Neural cell (in vitro differentiated cells): ENCODE measurements around the gene GNG13. TPM values are rescaled to one million over a fixed set of nuclear protein-coding genes. Genes with fewer than 3 reads are reported as not detected.

Source experiments
- H2AFZ ChIP-seq: fragments of 200-600, 300-800 bp; sonication (generic), shearing (Covaris generic); 2 replicates; pipeline ENCODE4 v1.6.0; 2014; ENCODE audit warnings: low read depth, mild to moderate bottlenecking, antibody characterized with exemption, low read length, moderate library complexity
- H3F3A ChIP-seq: fragments of 200-600 bp; shearing (Covaris generic); 2 replicates; pipeline ENCODE4 v1.6.1; 2016; ENCODE audit warnings: mild to moderate bottlenecking, moderate library complexity, mixed read lengths, antibody characterized with exemption, low read length; ENCODE audit not compliant: insufficient read depth, poor library complexity, severe bottlenecking
- H3K27ac ChIP-seq: fragments of 200-600, 300-800 bp; sonication (generic), shearing (Covaris generic); 2 replicates; pipeline ENCODE4 v1.5.1; 2014; ENCODE audit warnings: mild to moderate bottlenecking, low read length, moderate library complexity
- H3K27me3 ChIP-seq: fragments of 300-800, 200-600 bp; sonication (generic), shearing (Covaris generic); 2 replicates; pipeline ENCODE4 v1.6.0; 2014; ENCODE audit warnings: mild to moderate bottlenecking, low read depth, low read length, moderate library complexity; ENCODE audit not compliant: insufficient read depth
- H3K36me3 ChIP-seq: fragments of 300-800, 200-600 bp; sonication (generic), shearing (Covaris generic); 2 replicates; pipeline ENCODE4 v1.5.1; 2014; ENCODE audit warnings: mild to moderate bottlenecking, antibody characterized with exemption, low read length, moderate library complexity; ENCODE audit not compliant: insufficient read depth
- H3K4me2 ChIP-seq: fragments of 300-800, 200-600 bp; sonication (generic), shearing (Covaris generic); 2 replicates; pipeline ENCODE4 v1.6.0; 2014; ENCODE audit warnings: mild to moderate bottlenecking, low read length
- H3K4me3 ChIP-seq: fragments of 300-800, 200-600 bp; sonication (generic), shearing (Covaris generic); 2 replicates; pipeline ENCODE4 v1.5.1; 2014; ENCODE audit warnings: mild to moderate bottlenecking, low read length, moderate library complexity
- H3K79me2 ChIP-seq: fragments of 200-600 bp; shearing (Covaris generic); replicated peaks from 2 replicates; pipeline ENCODE4 v1.6.0; 2014; ENCODE audit warnings: mild to moderate bottlenecking, low read length, moderate library complexity; ENCODE audit not compliant: insufficient read depth
- H3K9ac ChIP-seq: fragments of 300-800, 200-600 bp; sonication (generic), shearing (Covaris generic); 2 replicates; pipeline ENCODE4 v1.6.1; 2016; ENCODE audit warnings: mild to moderate bottlenecking, low read length, mixed read lengths
- H3K9me2 ChIP-seq: fragments of 200-600 bp; shearing (Covaris generic); 2 replicates; pipeline ENCODE4 v1.6.1; 2016; ENCODE audit warnings: mild to moderate bottlenecking, low read length, mixed read lengths; ENCODE audit not compliant: insufficient read depth
- H3K9me3 ChIP-seq: fragments of 200-600, 300-800 bp; sonication (generic), shearing (Covaris generic); 2 replicates; pipeline ENCODE4 v1.6.1; 2016; ENCODE audit warnings: mild to moderate bottlenecking, mixed run types, low read length, moderate library complexity, mixed read lengths
- H4K20me1 ChIP-seq: fragments of 200-600 bp; shearing (Covaris generic); 2 replicates; pipeline ENCODE4 v1.6.1; 2016; ENCODE audit warnings: mild to moderate bottlenecking, mixed run types; ENCODE audit not compliant: insufficient read depth
- CTCF ChIP-seq: fragments of 450-650 bp; IDR thresholded peaks from 2 replicates; pipeline ENCODE4 v1.5.1; 2014; ENCODE audit warnings: antibody characterized with exemption, mild to moderate bottlenecking, moderate library complexity; ENCODE audit not compliant: poor library complexity, severe bottlenecking
- EP300 ChIP-seq: fragments of 450-650 bp; conservative IDR thresholded peaks from 2 replicates; pipeline ENCODE4 v1.6.1; 2014; ENCODE audit warnings: antibody characterized with exemption, mild to moderate bottlenecking, moderate library complexity; ENCODE audit not compliant: poor library complexity, severe bottlenecking
- EZH2 ChIP-seq: fragments of 200-600, 300-800 bp; shearing (Covaris generic), sonication (generic); IDR thresholded peaks from 2 replicates; pipeline ENCODE4 v1.6.1; 2014; ENCODE audit warnings: antibody characterized with exemption, low read length, borderline replicate concordance, mild to moderate bottlenecking; ENCODE audit not compliant: insufficient read depth, poor library complexity, severe bottlenecking
- MXI1 ChIP-seq: fragments of 450-650 bp; conservative IDR thresholded peaks from 2 replicates; pipeline ENCODE4 v1.6.1; 2014; ENCODE audit warnings: antibody characterized with exemption, mild to moderate bottlenecking; ENCODE audit not compliant: poor library complexity, severe bottlenecking
- POLR2AphosphoS5 ChIP-seq: IDR thresholded peaks from 2 replicates; pipeline ENCODE4 v1.6.1; 2012
- RAD21 ChIP-seq: fragments of 450-650 bp; conservative IDR thresholded peaks from 2 replicates; pipeline ENCODE4 v1.6.1; 2014; ENCODE audit warnings: antibody characterized with exemption, mild to moderate bottlenecking, moderate library complexity
- REST ChIP-seq: IDR thresholded peaks from 2 replicates; pipeline ENCODE4 v1.6.1; 2012; ENCODE audit warnings: borderline replicate concordance
- SMC3 ChIP-seq: fragments of 450-650 bp; conservative IDR thresholded peaks from 2 replicates; pipeline ENCODE4 v1.6.1; 2014; ENCODE audit warnings: antibody characterized with exemption, mild to moderate bottlenecking, moderate library complexity; ENCODE audit not compliant: poor library complexity
- TAF1 ChIP-seq: IDR thresholded peaks from 2 replicates; pipeline ENCODE4 v1.6.1; 2012; ENCODE audit warnings: low read depth
- polyA plus RNA-seq: library from polyadenylated mRNA; depleted of rRNA; stranded (reverse); fragments of >200 nt; gene quantifications from 2 replicates; pipeline ENCODE4 v1.2.3, GENCODE V29; 2014

The GNG13 gene
- polyA plus RNA-seq, 1 donor from 2014 or later: not detected

- Histone ChIP-seq H3K4me2 (no peak overlapping the region), H3K9me3 (no peaks in the 10 kb centered on the region), H3K9me2 (no peaks in the 10 kb centered on the region), H3K9ac (no peak overlapping the region), H3K4me3 (no peak overlapping the region), H3F3A (no peaks in the 10 kb centered on the region), H2AFZ (no peak overlapping the region), H3K79me2 (no peaks in the 10 kb centered on the region), H3K27ac (no peak overlapping the region), H3K36me3 (no peaks in the 10 kb centered on the region), H3K27me3 (peaks cover 15% of the 10 kb centered on the region), H4K20me1 (no peaks in the 10 kb centered on the region)
- TF ChIP-seq CTCF (no peak), SMC3 (no peak)
Measured at GRCh38 chr16:798666-799065, 1.9 kb downstream of the GNG13 start.

- Histone ChIP-seq H2AFZ (no peak overlapping the region), H3K27me3 (peaks cover 15% of the 10 kb centered on the region), H3K27ac (no peak overlapping the region), H3K9ac (no peak overlapping the region), H3K79me2 (no peaks in the 10 kb centered on the region), H3K9me2 (no peaks in the 10 kb centered on the region), H3K36me3 (no peaks in the 10 kb centered on the region), H3F3A (no peaks in the 10 kb centered on the region), H4K20me1 (no peaks in the 10 kb centered on the region), H3K9me3 (no peaks in the 10 kb centered on the region), H3K4me2 (no peak overlapping the region), H3K4me3 (no peak overlapping the region)
- no peak for TF ChIP-seq EP300
- TF ChIP-seq EZH2: no peak
- TF ChIP-seq TAF1: no peak
- TF ChIP-seq MXI1: no peak
- TF ChIP-seq POLR2AphosphoS5: no peak
- no peak for TF ChIP-seq SMC3
- no peak for TF ChIP-seq CTCF
- TF ChIP-seq RAD21: no peak
- no peak for TF ChIP-seq REST
Measured at GRCh38 chr16:797686-798085, 2.8 kb downstream of the GNG13 start.
